Cardiac muscle cell (in vitro differentiated cells and primary cell): ENCODE measurements around the gene RSRP1. TPM values are rescaled to one million over a fixed set of nuclear protein-coding genes. Genes with fewer than 3 reads are reported as not detected.
"Not testable (repeated sequence)": the region's sequence is repeated elsewhere in the genome, so short reads cannot be mapped to it uniquely, and the experiment has no call there.

ENCODE experiments used
- DNase-seq, 2 donors: peaks; one replicate each; pipeline versions ENCODE4 v3.0.0 to v3.0.0-alpha.2; 2010 to 2017; ENCODE audit warnings: low read depth in 1 of 2, low spot score in 1 of 2
- H3K27ac ChIP-seq: fragments of 200-600 bp; sonication (generic); 2 replicates; pipeline ENCODE4 v1.5.1; 2016
- H3K27me3 ChIP-seq: fragments of 200-600 bp; sonication (generic); 2 replicates; pipeline ENCODE4 v1.6.0; 2016; ENCODE audit warnings: control low read depth
- H3K36me3 ChIP-seq: fragments of 200-600 bp; sonication (generic); 2 replicates; pipeline ENCODE4 v1.5.1; 2016; ENCODE audit warnings: control low read depth
- H3K4me1 ChIP-seq: fragments of 200-600 bp; sonication (generic); 2 replicates; pipeline ENCODE4 v1.8.1; 2017; ENCODE audit warnings: low read depth, mild to moderate bottlenecking, mixed run types
- H3K4me3 ChIP-seq: fragments of 200-600 bp; sonication (generic); 2 replicates; pipeline ENCODE4 v1.5.1; 2016; ENCODE audit warnings: mild to moderate bottlenecking
- H3K9me3 ChIP-seq: fragments of 200-600 bp; sonication (generic); 2 replicates; pipeline ENCODE4 v1.5.1; 2017; ENCODE audit warnings: low read depth, mild to moderate bottlenecking, control low read depth
- polyA plus RNA-seq: library from polyadenylated mRNA; unstranded; fragments of >200 nt; fragmentation: Nextera tagmentation; extraction: Ambion mirVana; gene quantifications from 2 replicates; pipeline ENCODE4 v1.2.1, GENCODE V29; 2016
- total RNA-seq: library from RNA; depleted of rRNA; stranded (reverse); fragments of >200 nt; gene quantifications from 2 replicates; pipeline ENCODE4 v1.2.3, GENCODE V29; 2016
- TF ChIP-seq, protein P1 (sequence below): IDR thresholded peaks from 2 replicates; pipeline ENCODE4 v1.5.1; 2012; ENCODE audit warnings: low read depth, mild to moderate bottlenecking, low read length

Gene RSRP1
- total and polyA plus RNA-seq, 2 experiments from 2014 or later = 223 to 231 TPM

DNA sequence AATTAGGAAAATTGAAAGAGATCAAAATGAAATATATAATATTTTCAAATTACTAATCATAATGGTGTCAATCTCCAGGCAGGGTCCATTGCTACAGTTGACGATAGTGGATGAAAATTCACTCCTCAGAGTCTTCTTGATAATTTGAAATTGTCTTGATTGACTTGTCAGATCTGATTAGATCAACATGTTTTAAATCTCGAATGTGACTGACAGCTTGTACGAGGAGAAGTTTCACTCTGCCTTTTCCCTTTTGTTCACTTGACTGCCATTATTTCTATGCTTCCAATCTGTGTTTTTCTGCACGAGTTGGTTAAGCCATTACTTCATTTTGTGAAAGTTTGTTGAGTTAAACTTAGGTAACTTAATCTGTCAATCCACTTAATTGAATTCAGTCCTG is 28.4 kb upstream of the RSRP1 start:
- H3K4me3 ChIP-seq, DNase-seq, H3K27ac ChIP-seq, H3K36me3 ChIP-seq, H3K27me3 ChIP-seq, H3K9me3 ChIP-seq, H3K4me1 ChIP-seq: not testable (repeated sequence)

DNA sequence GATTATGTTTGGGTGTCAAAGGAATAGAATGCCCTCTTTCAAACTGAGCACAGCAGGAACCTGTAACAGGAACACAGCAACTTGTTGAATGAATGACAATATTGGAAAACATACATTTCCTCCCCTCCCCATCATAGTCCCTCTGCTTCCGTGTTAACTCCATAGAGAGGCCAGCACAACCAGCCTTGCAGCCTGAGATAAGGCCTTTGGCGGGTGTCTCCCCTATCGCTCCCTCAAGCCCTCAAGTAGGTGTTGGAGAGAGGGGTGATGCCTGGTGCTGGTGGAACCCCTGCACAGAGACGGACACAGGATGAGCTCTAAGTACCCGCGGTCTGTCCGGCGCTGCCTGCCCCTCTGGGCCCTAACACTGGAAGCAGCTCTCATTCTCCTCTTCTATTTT is 25.0 kb upstream of the RSRP1 start, which contains the start of gene RHD:
TSS of gene RHD (plus strand) at position 272 of the 400 bp plus-strand sequence. CDS start at position 311, 39 bp downstream.
- H3K36me3 ChIP-seq, H3K9me3 ChIP-seq, DNase-seq, H3K27ac ChIP-seq, H3K27me3 ChIP-seq, H3K4me3 ChIP-seq, H3K4me1 ChIP-seq: not testable (repeated sequence)

DNA sequence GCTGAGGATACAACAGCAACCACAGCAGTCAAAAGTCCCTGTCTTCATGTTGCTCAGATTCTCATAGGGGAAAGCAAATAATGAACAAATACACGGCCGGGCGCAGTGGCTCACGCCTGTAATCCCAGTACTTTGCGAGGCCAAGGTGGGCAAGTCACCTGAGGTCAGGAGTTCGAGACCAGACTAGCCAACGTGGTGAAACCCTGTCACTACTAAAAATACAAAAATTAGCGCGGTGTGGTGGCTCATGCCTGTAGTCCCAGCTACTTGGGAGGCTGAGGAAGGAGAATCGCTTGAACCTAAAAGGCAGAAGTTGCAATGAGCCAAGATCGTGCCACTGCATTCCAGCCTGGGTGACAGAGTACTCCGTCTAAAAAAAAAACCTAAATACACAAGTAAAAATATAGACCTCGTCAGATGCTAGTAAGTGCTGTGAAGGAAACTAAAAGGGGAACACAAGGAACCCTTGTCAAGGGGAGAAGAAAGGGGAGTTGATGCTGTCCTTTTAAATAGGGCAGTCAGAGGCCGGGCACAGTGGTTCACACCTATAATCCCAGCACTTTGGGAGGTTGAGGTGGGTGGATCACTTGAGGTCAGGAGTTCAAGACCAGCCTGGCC is 21.0 kb upstream of the RSRP1 start:
- H3K4me3 ChIP-seq = peak overlapping the region; percentile 63
- not testable (repeated sequence) for H3K36me3 ChIP-seq, H3K4me1 ChIP-seq, H3K9me3 ChIP-seq, H3K27ac ChIP-seq, DNase-seq, H3K27me3 ChIP-seq

DNA sequence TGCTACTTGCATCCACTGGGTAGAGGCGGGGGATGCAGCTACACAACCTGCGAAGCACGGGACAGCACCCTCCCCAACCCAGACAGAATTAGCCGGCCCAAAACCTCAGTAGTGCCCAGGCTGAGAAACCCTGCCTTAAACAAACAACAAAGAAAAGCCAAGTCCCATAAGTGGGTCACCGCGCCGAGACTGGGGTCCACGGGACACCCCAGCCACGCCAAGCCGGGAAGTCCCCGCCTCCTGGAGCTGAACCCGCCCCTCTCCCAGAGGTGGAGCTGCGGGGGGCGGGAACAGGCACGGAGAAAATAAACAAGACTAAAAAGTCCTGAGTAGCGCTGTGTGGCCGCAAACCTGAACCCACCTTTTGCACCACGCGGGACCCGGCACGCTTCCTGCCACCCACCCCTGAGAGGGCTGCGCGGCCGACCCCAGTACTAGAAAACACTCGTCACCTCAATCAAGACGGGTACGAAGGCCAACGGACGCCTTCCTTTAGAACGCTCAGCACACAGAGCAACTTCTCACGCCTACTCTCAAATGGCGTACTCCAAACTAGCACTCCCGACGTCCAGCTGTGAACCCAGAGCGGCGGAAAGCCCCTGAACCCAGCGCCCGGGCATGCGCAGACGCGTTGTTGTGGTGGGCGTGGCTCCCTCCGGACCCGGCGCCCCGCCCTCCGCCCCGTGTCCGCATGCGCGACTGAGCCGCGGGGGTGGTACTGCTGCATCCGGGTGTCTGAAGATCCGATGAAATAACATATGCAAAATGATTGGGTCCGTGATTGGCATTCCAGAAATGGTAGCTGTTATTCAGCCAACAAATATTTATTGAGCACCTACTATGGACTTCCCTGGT is 20.3 kb upstream of the RSRP1 start:
- H3K4me1 ChIP-seq, H3K36me3 ChIP-seq, H3K27me3 ChIP-seq, H3K9me3 ChIP-seq: not testable (repeated sequence)
- Histone ChIP-seq H3K27ac (peak overlapping the region; percentile 95), H3K4me3 (peak overlapping the region; percentile 63)
- peak in 1 of 2 donors; percentile 76 for DNase-seq

DNA sequence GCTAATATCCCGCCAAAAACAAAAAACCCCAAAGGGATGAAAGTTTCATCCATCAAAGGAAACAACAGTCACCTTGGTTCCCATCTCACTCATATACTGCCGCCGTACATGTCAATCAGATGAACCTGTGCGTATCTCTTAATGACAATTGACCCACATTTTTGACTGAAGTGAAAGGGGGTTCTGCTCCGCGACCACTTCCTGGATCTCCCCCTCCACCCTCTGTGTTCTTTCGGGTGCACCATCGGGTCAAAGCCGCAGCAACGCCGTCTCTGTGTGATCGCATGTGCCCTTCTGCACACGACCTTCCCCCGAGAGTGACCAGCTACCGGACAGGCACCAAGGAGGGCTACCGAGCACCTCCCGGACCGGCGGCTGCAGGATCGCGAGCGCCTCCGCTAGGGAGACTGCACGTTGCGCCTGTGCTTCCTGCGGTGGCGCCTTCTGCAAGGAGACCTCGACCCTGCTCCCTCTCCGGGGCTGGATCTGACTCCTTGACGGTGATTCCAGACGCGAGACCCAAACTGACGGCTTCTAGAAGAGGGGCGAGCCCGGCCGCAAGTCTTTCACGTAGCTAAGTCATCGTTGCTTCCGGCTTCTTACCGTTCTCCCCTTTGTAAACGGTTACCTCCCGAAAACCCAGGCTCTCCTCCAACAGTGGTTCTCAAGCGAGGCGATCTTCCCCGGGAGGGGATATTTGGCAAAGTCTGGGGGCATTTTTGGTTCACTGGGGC is 19.5 kb upstream of the RSRP1 start:
- peak overlapping the region; percentile 63 for H3K4me3 ChIP-seq
- H3K27ac ChIP-seq, DNase-seq, H3K36me3 ChIP-seq, H3K9me3 ChIP-seq, H3K4me1 ChIP-seq, H3K27me3 ChIP-seq: not testable (repeated sequence)

DNA sequence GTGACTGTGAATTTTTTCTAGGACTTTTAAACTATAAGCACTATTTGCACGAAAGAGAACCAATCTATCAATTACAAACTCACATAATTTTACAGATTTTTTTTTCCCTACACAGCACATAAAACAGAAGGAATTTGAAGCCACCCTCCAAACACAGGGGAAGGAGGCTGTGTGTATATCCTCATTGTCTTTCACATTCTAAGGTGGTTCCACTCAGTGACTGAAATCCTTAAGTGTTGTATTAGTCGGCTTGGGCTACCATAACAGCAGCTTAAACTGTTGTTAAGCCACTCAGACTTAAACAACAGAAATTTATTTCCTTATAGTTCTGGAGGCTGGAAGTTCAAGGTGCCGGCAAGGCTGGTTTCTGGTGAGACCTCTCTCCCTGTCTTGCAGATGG is 13.1 kb upstream of the RSRP1 start:
- H3K27me3 ChIP-seq, H3K36me3 ChIP-seq, H3K9me3 ChIP-seq, H3K4me1 ChIP-seq, H3K4me3 ChIP-seq, DNase-seq, H3K27ac ChIP-seq: not testable (repeated sequence)

DNA sequence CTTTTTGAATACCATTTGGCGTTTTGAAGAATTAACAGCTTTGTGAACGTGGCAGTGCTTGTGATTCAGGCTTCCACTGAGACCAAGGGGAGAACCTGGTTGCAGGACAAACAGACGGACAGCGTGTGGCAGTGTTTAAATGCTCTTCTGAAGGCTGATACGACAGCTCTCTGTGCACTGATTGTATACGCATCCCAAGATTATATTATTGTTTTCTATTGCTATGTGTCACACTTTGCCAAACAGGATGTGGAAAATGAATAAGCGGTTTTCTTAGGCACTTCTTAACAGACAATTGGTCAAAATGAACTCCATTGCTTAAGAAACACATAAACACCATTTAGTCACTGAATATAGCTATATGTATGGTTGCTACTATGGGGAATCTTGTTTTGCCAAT is 12.6 kb upstream of the RSRP1 start:
- H3K4me3 ChIP-seq, H3K9me3 ChIP-seq, H3K4me1 ChIP-seq, H3K36me3 ChIP-seq, H3K27me3 ChIP-seq, H3K27ac ChIP-seq: not testable (repeated sequence)
- peak in 1 of 2 donors; percentile 46 for DNase-seq

DNA sequence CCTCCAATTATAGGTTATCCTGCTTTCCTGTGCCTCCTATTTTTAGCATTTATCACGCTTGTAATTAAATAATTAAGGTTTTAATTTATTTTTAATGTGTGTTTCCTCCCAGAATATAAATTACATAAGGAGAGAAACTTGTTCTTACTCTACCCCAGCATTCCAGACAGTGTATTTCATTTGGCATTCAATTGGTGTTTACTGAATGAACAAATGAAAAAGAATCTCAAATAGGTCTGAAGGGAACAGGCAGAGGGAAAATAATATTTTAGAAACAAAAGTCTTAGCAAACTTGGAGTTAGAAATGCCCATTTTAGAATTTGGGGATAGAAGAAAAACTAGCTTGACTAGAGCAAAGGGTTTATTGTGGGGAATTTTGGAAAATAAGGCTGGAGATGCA is 9.9 kb upstream of the RSRP1 start:
- no peaks in the 10 kb centered on the region for H3K27me3 ChIP-seq
- H3K4me3 ChIP-seq = no peak overlapping the region
- no peaks in the 10 kb centered on the region for H3K9me3 ChIP-seq
- TF ChIP-seq, protein P1, sequence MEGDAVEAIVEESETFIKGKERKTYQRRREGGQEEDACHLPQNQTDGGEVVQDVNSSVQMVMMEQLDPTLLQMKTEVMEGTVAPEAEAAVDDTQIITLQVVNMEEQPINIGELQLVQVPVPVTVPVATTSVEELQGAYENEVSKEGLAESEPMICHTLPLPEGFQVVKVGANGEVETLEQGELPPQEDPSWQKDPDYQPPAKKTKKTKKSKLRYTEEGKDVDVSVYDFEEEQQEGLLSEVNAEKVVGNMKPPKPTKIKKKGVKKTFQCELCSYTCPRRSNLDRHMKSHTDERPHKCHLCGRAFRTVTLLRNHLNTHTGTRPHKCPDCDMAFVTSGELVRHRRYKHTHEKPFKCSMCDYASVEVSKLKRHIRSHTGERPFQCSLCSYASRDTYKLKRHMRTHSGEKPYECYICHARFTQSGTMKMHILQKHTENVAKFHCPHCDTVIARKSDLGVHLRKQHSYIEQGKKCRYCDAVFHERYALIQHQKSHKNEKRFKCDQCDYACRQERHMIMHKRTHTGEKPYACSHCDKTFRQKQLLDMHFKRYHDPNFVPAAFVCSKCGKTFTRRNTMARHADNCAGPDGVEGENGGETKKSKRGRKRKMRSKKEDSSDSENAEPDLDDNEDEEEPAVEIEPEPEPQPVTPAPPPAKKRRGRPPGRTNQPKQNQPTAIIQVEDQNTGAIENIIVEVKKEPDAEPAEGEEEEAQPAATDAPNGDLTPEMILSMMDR = no peak
- no peaks in the 10 kb centered on the region for H3K36me3 ChIP-seq
- H3K27ac ChIP-seq = no peak overlapping the region
- no peak for DNase-seq
- no peaks in the 10 kb centered on the region for H3K4me1 ChIP-seq

DNA sequence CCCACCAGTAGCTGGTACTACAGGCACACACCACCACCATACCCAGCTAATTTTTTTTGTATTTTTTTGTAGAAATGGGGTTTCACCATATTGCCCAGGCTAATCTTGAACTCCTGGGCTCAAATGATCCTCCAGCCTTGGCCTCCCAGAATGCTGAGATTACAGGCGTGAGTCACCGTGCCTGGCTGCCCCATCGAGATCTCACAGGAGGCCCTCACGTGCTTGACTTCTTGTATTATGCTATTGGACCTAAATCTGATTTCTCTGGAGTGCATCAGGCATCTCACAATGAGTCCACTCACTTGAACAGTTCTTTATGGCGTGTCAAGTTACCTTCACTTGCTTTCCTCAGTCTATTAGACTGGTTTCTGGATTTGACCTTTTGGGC is 9.3 kb upstream of the RSRP1 start:
- no peak overlapping the region for H3K4me3 ChIP-seq
- no peak overlapping the region for H3K27ac ChIP-seq
- H3K27me3 ChIP-seq = no peaks in the 10 kb centered on the region
- H3K9me3 ChIP-seq = no peaks in the 10 kb centered on the region
- H3K36me3 ChIP-seq = no peaks in the 10 kb centered on the region
- DNase-seq = no peak
- TF ChIP-seq, protein P1 = no peak
- no peaks in the 10 kb centered on the region for H3K4me1 ChIP-seq
